Hepatocyte (in vitro differentiated cells): ENCODE data around the gene VIPR2.

ENCODE experiments used
- EZH2 ChIP-seq: fragments of 200-600 bp; sonication (generic); IDR thresholded peaks from 2 replicates; pipeline ENCODE4 v1.6.1; 2016; ENCODE audit warnings: antibody characterized with exemption, mild to moderate bottlenecking, borderline replicate concordance
- EZH2phosphoT487 ChIP-seq: fragments of 200-600 bp; sonication (generic); IDR thresholded peaks from one replicate; pipeline ENCODE4 v1.6.1; 2018; ENCODE audit warnings: antibody characterized with exemption, mild to moderate bottlenecking, low read depth, moderate library complexity; ENCODE audit not compliant: unreplicated experiment, severe bottlenecking
- TF ChIP-seq, protein P1 (sequence below): fragments of 200-600 bp; sonication (generic); IDR thresholded peaks from 2 replicates; pipeline ENCODE4 v1.5.1; 2016; ENCODE audit warnings: antibody characterized with exemption, mild to moderate bottlenecking; ENCODE audit not compliant: poor library complexity

DNA sequence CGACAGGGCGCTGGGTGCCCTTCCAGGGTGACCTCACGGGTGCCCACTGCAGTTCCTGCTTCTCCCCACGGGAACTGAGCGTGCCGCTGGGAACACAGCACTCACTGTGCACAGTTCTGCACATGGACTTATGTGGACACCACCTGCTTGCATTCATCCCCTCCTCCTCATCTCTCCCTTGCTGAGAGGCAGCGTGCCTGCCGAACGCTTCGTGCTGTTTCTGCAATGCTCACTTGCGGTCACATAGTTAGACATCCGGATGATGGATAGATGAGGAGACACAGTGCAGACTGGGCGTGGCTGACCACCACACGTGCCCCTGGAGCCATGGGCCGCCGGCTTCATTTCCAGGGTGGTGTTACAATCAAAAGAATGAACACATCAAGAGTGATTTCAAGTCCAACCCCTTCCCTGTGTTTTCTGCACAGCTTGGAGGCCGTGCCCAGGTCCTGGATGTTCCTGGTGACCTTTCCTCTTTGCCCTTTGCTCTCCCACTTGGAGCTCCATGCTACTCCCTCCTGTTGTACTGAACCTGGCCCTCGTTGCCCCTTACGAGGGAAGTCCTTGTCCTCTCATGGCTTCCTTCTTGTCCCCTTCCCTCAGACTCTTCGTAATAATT lies 119.4 kb downstream of the VIPR2 start:
- TF ChIP-seq, protein P1, sequence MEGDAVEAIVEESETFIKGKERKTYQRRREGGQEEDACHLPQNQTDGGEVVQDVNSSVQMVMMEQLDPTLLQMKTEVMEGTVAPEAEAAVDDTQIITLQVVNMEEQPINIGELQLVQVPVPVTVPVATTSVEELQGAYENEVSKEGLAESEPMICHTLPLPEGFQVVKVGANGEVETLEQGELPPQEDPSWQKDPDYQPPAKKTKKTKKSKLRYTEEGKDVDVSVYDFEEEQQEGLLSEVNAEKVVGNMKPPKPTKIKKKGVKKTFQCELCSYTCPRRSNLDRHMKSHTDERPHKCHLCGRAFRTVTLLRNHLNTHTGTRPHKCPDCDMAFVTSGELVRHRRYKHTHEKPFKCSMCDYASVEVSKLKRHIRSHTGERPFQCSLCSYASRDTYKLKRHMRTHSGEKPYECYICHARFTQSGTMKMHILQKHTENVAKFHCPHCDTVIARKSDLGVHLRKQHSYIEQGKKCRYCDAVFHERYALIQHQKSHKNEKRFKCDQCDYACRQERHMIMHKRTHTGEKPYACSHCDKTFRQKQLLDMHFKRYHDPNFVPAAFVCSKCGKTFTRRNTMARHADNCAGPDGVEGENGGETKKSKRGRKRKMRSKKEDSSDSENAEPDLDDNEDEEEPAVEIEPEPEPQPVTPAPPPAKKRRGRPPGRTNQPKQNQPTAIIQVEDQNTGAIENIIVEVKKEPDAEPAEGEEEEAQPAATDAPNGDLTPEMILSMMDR = no peak
- TF ChIP-seq EZH2phosphoT487 (no peak), EZH2 (no peak)
